Activated T-helper 1 cell treated with anti-CD3 and anti-CD28 coated beads, Interleukin-12 subunit alpha, Interleukin-12 subunit beta, Interleukin-2, Interleukin-4 antibody, amounts not matched to agents 30 ng/mL and 10 ng/mL and 1 ng/mL, durations not matched to agents 14 hours and 24 hours and 36 hours (primary cell): ENCODE measurements around the gene LLCFC1. TPM values are rescaled to one million over a fixed set of nuclear protein-coding genes. Genes with fewer than 3 reads are reported as not detected.

ENCODE experiments used
- DNase-seq: peaks from one replicate; pipeline ENCODE4 v3.0.0; 2021; ENCODE audit warnings: low spot score
- H3K27ac Mint-ChIP-seq: one replicate; pipeline ENCODE4 v1.8.0; 2021; ENCODE audit warnings: mild to moderate bottlenecking, mixed read lengths
- H3K27me3 Mint-ChIP-seq: one replicate; pipeline ENCODE4 v1.8.0; 2022; ENCODE audit warnings: mild to moderate bottlenecking, moderate library complexity, mixed read lengths; ENCODE audit not compliant: insufficient read depth
- H3K36me3 Mint-ChIP-seq: one replicate; pipeline ENCODE4 v1.8.0; 2021; ENCODE audit warnings: low read depth, mixed read lengths
- H3K4me1 Mint-ChIP-seq: one replicate; pipeline ENCODE4 v1.8.0; 2021; ENCODE audit warnings: low read depth, mixed read lengths
- H3K4me3 Mint-ChIP-seq: one replicate; pipeline ENCODE4 v1.8.0; 2021; ENCODE audit warnings: mild to moderate bottlenecking, moderate library complexity, mixed read lengths
- H3K9me3 Mint-ChIP-seq: one replicate; pipeline ENCODE4 v1.8.0; 2021; ENCODE audit warnings: mixed read lengths
- intact Hi-C: fragments of 100-400 bp; cut with micrococcal nuclease; formaldehyde crosslinking; loops from one replicate; pipeline ENCODE4 v1.15.1; 2024
- total RNA-seq: library from RNA; stranded (reverse); gene quantifications from 2 replicates; pipeline ENCODE4 v1.2.3, GENCODE V29; 2022

The LLCFC1 gene
- total RNA-seq, 1 donor from 2014 or later = not detected

GRCh38 chr7:142938611-142939010 is 673 bp upstream of the LLCFC1 start:
- peaks cover 5% of the 10 kb centered on the region for H3K27me3 Mint-ChIP-seq
- no peaks in the 10 kb centered on the region for H3K36me3 Mint-ChIP-seq
- no peak for DNase-seq
- intact Hi-C loops = no loop called here
- no peaks in the 10 kb centered on the region for H3K4me1 Mint-ChIP-seq
- no peak overlapping the region for H3K27ac Mint-ChIP-seq
- H3K9me3 Mint-ChIP-seq = no peaks in the 10 kb centered on the region
- no peak overlapping the region for H3K4me3 Mint-ChIP-seq

- H3K27ac Mint-ChIP-seq = no peak overlapping the region
- no peaks in the 10 kb centered on the region for H3K4me1 Mint-ChIP-seq
- no peak overlapping the region for H3K4me3 Mint-ChIP-seq
- intact Hi-C loops = no loop called here
- H3K9me3 Mint-ChIP-seq = no peaks in the 10 kb centered on the region
- H3K36me3 Mint-ChIP-seq = no peaks in the 10 kb centered on the region
- H3K27me3 Mint-ChIP-seq = peaks cover 3% of the 10 kb centered on the region
- no peak for DNase-seq
These were observed 1.8 kb downstream of the LLCFC1 start for GRCh38 chr7:142940966-142941535.

- no peak overlapping the region for H3K4me3 Mint-ChIP-seq
- intact Hi-C loops = no loop called here
- no peak for DNase-seq
- H3K27me3 Mint-ChIP-seq = peaks cover 3% of the 10 kb centered on the region
- no peaks in the 10 kb centered on the region for H3K9me3 Mint-ChIP-seq
- no peaks in the 10 kb centered on the region for H3K36me3 Mint-ChIP-seq
- H3K27ac Mint-ChIP-seq = no peak overlapping the region
- no peaks in the 10 kb centered on the region for H3K4me1 Mint-ChIP-seq
These were observed 2.3 kb downstream of the LLCFC1 start for GRCh38 chr7:142941541-142941940.

- Mint-ChIP-seq H3K36me3 (no peaks in the 10 kb centered on the region), H3K9me3 (no peaks in the 10 kb centered on the region), H3K4me3 (no peak overlapping the region), H3K27ac (no peak overlapping the region), H3K27me3 (peaks cover 5% of the 10 kb centered on the region), H3K4me1 (no peaks in the 10 kb centered on the region)
- intact Hi-C loops = no loop called here
- no peak for DNase-seq
These were observed 3.5 kb downstream of the LLCFC1 start for GRCh38 chr7:142942746-142943145.

- Mint-ChIP-seq H3K4me3 (no peak overlapping the region), H3K4me1 (no peaks in the 10 kb centered on the region), H3K27ac (no peak overlapping the region), H3K27me3 (peaks cover 4% of the 10 kb centered on the region), H3K36me3 (no peaks in the 10 kb centered on the region), H3K9me3 (no peaks in the 10 kb centered on the region)
- no peak for DNase-seq
- intact Hi-C loops = no loop called here
These were observed 4.5 kb downstream of the LLCFC1 start for GRCh38 chr7:142943706-142944268.

- no peaks in the 10 kb centered on the region for H3K9me3 Mint-ChIP-seq
- H3K4me1 Mint-ChIP-seq = no peaks in the 10 kb centered on the region
- peaks cover 2% of the 10 kb centered on the region for H3K27me3 Mint-ChIP-seq
- no peak for DNase-seq
- H3K27ac Mint-ChIP-seq = no peak overlapping the region
- H3K4me3 Mint-ChIP-seq = no peak overlapping the region
- intact Hi-C loops = no loop called here
- H3K36me3 Mint-ChIP-seq = no peaks in the 10 kb centered on the region
These were observed 5.7 kb downstream of the LLCFC1 start for GRCh38 chr7:142945001-142945400.

- H3K27ac Mint-ChIP-seq = no peak overlapping the region
- H3K27me3 Mint-ChIP-seq = peaks cover 2% of the 10 kb centered on the region
- DNase-seq = no peak
- intact Hi-C loops = no loop called here
- no peaks in the 10 kb centered on the region for H3K9me3 Mint-ChIP-seq
- no peaks in the 10 kb centered on the region for H3K4me1 Mint-ChIP-seq
- no peaks in the 10 kb centered on the region for H3K36me3 Mint-ChIP-seq
- H3K4me3 Mint-ChIP-seq = no peak overlapping the region
These were observed 9.3 kb downstream of the LLCFC1 start for GRCh38 chr7:142948603-142949002.

GRCh38 chr7:142950235-142950634 is 11.0 kb downstream of the LLCFC1 start:
- no peaks in the 10 kb centered on the region for H3K4me1 Mint-ChIP-seq
- DNase-seq = no peak
- no peaks in the 10 kb centered on the region for H3K36me3 Mint-ChIP-seq
- no peak overlapping the region for H3K4me3 Mint-ChIP-seq
- peaks cover 10% of the 10 kb centered on the region for H3K9me3 Mint-ChIP-seq
- no peak overlapping the region for H3K27ac Mint-ChIP-seq
- H3K27me3 Mint-ChIP-seq = peaks cover 2% of the 10 kb centered on the region
- intact Hi-C loops = no loop called here

- Mint-ChIP-seq H3K36me3 (no peaks in the 10 kb centered on the region), H3K4me3 (no peak overlapping the region), H3K9me3 (peaks cover 19% of the 10 kb centered on the region), H3K27me3 (peaks cover 12% of the 10 kb centered on the region), H3K4me1 (no peaks in the 10 kb centered on the region), H3K27ac (no peak overlapping the region)
- no peak for DNase-seq
- intact Hi-C loops = no loop called here
These were observed 15.5 kb downstream of the LLCFC1 start for GRCh38 chr7:142954680-142955268.

GRCh38 chr7:142956951-142957623 is 17.8 kb downstream of the LLCFC1 start:
- Mint-ChIP-seq H3K36me3 (no peaks in the 10 kb centered on the region), H3K9me3 (peaks cover 19% of the 10 kb centered on the region), H3K27ac (no peak overlapping the region), H3K27me3 (peaks cover 15% of the 10 kb centered on the region), H3K4me3 (no peak overlapping the region), H3K4me1 (no peaks in the 10 kb centered on the region)
- DNase-seq = no peak
- intact Hi-C loops = no loop called here

GRCh38 chr7:142957723-142958122 is 18.4 kb downstream of the LLCFC1 start:
- intact Hi-C loops = no loop called here
- Mint-ChIP-seq H3K4me3 (no peak overlapping the region), H3K27ac (no peak overlapping the region), H3K4me1 (no peaks in the 10 kb centered on the region), H3K27me3 (peaks cover 15% of the 10 kb centered on the region), H3K36me3 (no peaks in the 10 kb centered on the region), H3K9me3 (peaks cover 19% of the 10 kb centered on the region)
- no peak for DNase-seq

GRCh38 chr7:142959202-142959601 is 19.9 kb downstream of the LLCFC1 start:
- no peaks in the 10 kb centered on the region for H3K36me3 Mint-ChIP-seq
- intact Hi-C loops = no loop called here
- H3K27me3 Mint-ChIP-seq = peaks cover 18% of the 10 kb centered on the region
- no peak for DNase-seq
- H3K4me3 Mint-ChIP-seq = no peak overlapping the region
- H3K27ac Mint-ChIP-seq = no peak overlapping the region
- peaks cover 13% of the 10 kb centered on the region for H3K9me3 Mint-ChIP-seq
- H3K4me1 Mint-ChIP-seq = no peaks in the 10 kb centered on the region

GRCh38 chr7:142960955-142961512 is 21.8 kb downstream of the LLCFC1 start:
- Mint-ChIP-seq H3K4me3 (no peak overlapping the region), H3K9me3 (peaks cover 2% of the 10 kb centered on the region), H3K27me3 (peaks cover 15% of the 10 kb centered on the region), H3K36me3 (no peaks in the 10 kb centered on the region), H3K27ac (no peak overlapping the region), H3K4me1 (no peaks in the 10 kb centered on the region)
- no peak for DNase-seq
- intact Hi-C loops = no loop called here
